H1 (cell line): ENCODE data around the gene XNDC1N. TPM values are rescaled to one million over a fixed set of nuclear protein-coding genes. Genes with fewer than 3 reads are reported as not detected.

Experiments used
- KDM1A ChIP-seq: fragments of 200-600, 300-600 bp; sonication (generic); IDR thresholded peaks from 2 replicates; pipeline ENCODE4 v1.7.1; 2016; ENCODE audit warnings: mild to moderate bottlenecking, low read length, borderline replicate concordance
- RNF2 ChIP-seq: fragments of 200-900, 300-1000 bp; sonication (generic); IDR thresholded peaks from 2 replicates; pipeline ENCODE4 v1.7.1; 2016; ENCODE audit warnings: borderline replicate concordance, low read depth, mild to moderate bottlenecking, antibody characterized with exemption, low read length; ENCODE audit not compliant: poor library complexity, severe bottlenecking; ENCODE audit errors: missing control alignments
- SP2 ChIP-seq: IDR thresholded peaks from 2 replicates; pipeline ENCODE4 v1.6.1; 2012; ENCODE audit warnings: mild to moderate bottlenecking, low read length, inconsistent platforms
- TAF7 ChIP-seq: optimal IDR thresholded peaks from 2 replicates; pipeline ENCODE3; 2011; ENCODE audit warnings: low read depth, mild to moderate bottlenecking, inconsistent platforms, low read length, moderate library complexity, borderline replicate concordance
- TBP ChIP-seq: IDR thresholded peaks from 2 replicates; pipeline ENCODE4 v1.6.1; 2011; ENCODE audit warnings: low read depth, low read length, improper control_type of control experiment
- polyA plus RNA-seq, 7 experiments: library from polyadenylated mRNA; depleted of rRNA in 3 of 7; stranded (reverse) in 5 of 7; unstranded in 2 of 7; fragments of >200 nt in 5 of 7; fragments of 200-250 nt in 2 of 7; gene quantifications; 1 replicate in 5 of 7; 2 replicates in 1 of 7; 4 replicates in 1 of 7; pipeline versions ENCODE4 v1.2.1 to v1.2.3, GENCODE V29; 2011 to 2013; ENCODE audit warnings: missing spikeins in 2 of 7, mixed read lengths in 2 of 7
- total RNA-seq: library from RNA; stranded (reverse); fragmentation: NEBNext Ultra II Directional; extraction: Animal tissue kit (Norgen Biotek cat#: 25700); gene quantifications from 2 replicates; pipeline ENCODE4 v1.2.1, GENCODE V29; 2021
- TF ChIP-seq, protein P1 (sequence below): fragments of 300-600 bp; sonication (generic); IDR thresholded peaks from 2 replicates; pipeline ENCODE4 v1.7.1; 2012; ENCODE audit warnings: low read length, moderate library complexity, mild to moderate bottlenecking, inconsistent platforms; ENCODE audit not compliant: insufficient replicate concordance

XNDC1N gene
- total and polyA plus RNA-seq, 2 of the 8 experiments (the other 6 are each of a cell fraction or from before 2014, with no cell fraction given) = 5.8 to 7.5 TPM

DNA sequence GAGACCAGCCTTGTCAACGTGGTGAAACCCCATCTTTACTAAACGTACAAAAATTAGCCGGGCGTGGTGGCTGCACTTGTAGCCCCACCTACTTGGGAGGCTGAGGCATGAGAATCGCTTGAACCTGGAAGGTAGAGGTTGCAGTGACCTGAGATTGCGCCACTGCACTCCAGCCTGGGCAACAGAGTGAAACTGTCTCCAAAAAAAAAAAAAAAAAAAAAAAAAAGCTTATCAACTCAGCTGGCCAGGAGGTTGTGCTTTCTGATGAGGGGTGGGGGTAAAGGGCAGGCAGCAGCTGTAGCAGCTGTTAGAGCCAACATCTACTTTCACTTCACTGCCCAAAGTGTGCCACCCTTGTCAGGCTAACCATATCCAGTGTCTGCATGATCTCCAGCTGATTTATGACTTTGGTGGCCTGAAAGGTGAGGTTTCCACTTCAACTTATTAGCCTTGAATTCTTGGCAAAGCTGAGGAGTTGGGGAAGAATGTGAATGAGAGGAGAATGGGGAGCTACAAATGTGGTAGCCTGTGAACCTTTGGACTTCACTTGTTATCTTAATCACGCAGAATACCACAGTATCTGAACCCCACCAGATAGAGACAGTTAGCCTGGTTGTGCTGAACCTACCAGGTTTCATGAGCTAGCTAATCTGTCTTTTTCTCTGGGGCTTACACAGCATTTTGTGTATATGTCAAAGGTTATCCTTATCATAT, 20.1 kb upstream of the XNDC1N start (continued):
- TF ChIP-seq TBP (no peak), TAF7 (no peak), RNF2 (no peak), SP2 (no peak), KDM1A (no peak)
- TF ChIP-seq, protein P1, sequence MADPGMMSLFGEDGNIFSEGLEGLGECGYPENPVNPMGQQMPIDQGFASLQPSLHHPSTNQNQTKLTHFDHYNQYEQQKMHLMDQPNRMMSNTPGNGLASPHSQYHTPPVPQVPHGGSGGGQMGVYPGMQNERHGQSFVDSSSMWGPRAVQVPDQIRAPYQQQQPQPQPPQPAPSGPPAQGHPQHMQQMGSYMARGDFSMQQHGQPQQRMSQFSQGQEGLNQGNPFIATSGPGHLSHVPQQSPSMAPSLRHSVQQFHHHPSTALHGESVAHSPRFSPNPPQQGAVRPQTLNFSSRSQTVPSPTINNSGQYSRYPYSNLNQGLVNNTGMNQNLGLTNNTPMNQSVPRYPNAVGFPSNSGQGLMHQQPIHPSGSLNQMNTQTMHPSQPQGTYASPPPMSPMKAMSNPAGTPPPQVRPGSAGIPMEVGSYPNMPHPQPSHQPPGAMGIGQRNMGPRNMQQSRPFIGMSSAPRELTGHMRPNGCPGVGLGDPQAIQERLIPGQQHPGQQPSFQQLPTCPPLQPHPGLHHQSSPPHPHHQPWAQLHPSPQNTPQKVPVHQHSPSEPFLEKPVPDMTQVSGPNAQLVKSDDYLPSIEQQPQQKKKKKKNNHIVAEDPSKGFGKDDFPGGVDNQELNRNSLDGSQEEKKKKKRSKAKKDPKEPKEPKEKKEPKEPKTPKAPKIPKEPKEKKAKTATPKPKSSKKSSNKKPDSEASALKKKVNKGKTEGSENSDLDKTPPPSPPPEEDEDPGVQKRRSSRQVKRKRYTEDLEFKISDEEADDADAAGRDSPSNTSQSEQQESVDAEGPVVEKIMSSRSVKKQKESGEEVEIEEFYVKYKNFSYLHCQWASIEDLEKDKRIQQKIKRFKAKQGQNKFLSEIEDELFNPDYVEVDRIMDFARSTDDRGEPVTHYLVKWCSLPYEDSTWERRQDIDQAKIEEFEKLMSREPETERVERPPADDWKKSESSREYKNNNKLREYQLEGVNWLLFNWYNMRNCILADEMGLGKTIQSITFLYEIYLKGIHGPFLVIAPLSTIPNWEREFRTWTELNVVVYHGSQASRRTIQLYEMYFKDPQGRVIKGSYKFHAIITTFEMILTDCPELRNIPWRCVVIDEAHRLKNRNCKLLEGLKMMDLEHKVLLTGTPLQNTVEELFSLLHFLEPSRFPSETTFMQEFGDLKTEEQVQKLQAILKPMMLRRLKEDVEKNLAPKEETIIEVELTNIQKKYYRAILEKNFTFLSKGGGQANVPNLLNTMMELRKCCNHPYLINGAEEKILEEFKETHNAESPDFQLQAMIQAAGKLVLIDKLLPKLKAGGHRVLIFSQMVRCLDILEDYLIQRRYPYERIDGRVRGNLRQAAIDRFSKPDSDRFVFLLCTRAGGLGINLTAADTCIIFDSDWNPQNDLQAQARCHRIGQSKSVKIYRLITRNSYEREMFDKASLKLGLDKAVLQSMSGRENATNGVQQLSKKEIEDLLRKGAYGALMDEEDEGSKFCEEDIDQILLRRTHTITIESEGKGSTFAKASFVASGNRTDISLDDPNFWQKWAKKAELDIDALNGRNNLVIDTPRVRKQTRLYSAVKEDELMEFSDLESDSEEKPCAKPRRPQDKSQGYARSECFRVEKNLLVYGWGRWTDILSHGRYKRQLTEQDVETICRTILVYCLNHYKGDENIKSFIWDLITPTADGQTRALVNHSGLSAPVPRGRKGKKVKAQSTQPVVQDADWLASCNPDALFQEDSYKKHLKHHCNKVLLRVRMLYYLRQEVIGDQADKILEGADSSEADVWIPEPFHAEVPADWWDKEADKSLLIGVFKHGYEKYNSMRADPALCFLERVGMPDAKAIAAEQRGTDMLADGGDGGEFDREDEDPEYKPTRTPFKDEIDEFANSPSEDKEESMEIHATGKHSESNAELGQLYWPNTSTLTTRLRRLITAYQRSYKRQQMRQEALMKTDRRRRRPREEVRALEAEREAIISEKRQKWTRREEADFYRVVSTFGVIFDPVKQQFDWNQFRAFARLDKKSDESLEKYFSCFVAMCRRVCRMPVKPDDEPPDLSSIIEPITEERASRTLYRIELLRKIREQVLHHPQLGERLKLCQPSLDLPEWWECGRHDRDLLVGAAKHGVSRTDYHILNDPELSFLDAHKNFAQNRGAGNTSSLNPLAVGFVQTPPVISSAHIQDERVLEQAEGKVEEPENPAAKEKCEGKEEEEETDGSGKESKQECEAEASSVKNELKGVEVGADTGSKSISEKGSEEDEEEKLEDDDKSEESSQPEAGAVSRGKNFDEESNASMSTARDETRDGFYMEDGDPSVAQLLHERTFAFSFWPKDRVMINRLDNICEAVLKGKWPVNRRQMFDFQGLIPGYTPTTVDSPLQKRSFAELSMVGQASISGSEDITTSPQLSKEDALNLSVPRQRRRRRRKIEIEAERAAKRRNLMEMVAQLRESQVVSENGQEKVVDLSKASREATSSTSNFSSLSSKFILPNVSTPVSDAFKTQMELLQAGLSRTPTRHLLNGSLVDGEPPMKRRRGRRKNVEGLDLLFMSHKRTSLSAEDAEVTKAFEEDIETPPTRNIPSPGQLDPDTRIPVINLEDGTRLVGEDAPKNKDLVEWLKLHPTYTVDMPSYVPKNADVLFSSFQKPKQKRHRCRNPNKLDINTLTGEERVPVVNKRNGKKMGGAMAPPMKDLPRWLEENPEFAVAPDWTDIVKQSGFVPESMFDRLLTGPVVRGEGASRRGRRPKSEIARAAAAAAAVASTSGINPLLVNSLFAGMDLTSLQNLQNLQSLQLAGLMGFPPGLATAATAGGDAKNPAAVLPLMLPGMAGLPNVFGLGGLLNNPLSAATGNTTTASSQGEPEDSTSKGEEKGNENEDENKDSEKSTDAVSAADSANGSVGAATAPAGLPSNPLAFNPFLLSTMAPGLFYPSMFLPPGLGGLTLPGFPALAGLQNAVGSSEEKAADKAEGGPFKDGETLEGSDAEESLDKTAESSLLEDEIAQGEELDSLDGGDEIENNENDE = no peak
- TF ChIP-seq, all 59 proteins: peak for 0
